SH-SY5Y (cell line): ENCODE data around the gene FGD4.

Source experiments
- GATA2 ChIP-seq: IDR thresholded peaks from 2 replicates; pipeline ENCODE4 v1.6.1; 2011; ENCODE audit warnings: mild to moderate bottlenecking, low read depth, low read length
- GATA3 ChIP-seq: IDR thresholded peaks from 2 replicates; pipeline ENCODE4 v1.6.1; 2011; ENCODE audit warnings: low read depth, mild to moderate bottlenecking, low read length, moderate library complexity

DNA sequence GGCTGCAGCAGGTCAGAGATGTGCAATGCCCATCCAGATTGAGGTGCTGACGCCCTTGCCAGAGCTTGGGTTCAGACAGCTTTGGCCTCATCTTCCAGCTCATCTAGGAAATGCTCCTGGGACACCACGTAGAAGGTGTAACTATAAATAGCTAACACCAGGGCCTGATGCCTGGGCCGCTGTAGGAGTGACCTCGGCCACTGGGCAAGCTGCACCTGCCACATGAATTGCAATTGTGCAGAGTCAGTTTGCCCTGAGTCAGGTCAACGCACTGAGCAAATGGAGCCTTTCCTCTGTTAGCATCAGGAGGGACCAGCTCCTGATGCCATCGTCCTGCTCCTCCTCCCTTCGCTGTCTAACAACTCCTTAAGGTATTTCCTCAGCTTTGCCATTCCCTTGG, 262.3 kb downstream of the FGD4 start:
- TF ChIP-seq GATA2, result no peak
- no peak for TF ChIP-seq GATA3
